HCT116 (cell line): ENCODE measurements around the gene ABCC1.

Experiments
- CEBPB ChIP-seq: IDR thresholded peaks from 2 replicates; pipeline ENCODE4 v1.6.1; 2012; ENCODE audit warnings: low read depth
- CTCF ChIP-seq, 3 experiments: fragments of 200-600 bp in 1 of 3; sonication (generic) in 1 of 3; IDR thresholded peaks in 2 of 3; conservative IDR thresholded peaks in 1 of 3; 2 replicates each; pipeline ENCODE4 v1.5.1; 2012 to 2017; ENCODE audit warnings: low read depth in 2 of 3, low read length in 2 of 3, antibody characterized with exemption in 1 of 3, borderline replicate concordance in 1 of 3, control low read depth in 1 of 3, mild to moderate bottlenecking in 1 of 3, mixed read lengths in 1 of 3, mixed run types in 1 of 3, moderate library complexity in 1 of 3; ENCODE audit not compliant: insufficient read depth in 1 of 3
- EZH2phosphoT487 ChIP-seq: fragments of 200-600 bp; IDR thresholded peaks from 2 replicates; pipeline ENCODE4 v1.6.1; 2018; ENCODE audit warnings: antibody characterized with exemption, borderline replicate concordance
- JUND ChIP-seq: IDR thresholded peaks from 2 replicates; pipeline ENCODE4 v1.6.1; 2012
- POLR2A ChIP-seq: IDR thresholded peaks from 2 replicates; pipeline ENCODE4 v1.7.0; 2011; ENCODE audit warnings: borderline replicate concordance; ENCODE audit not compliant: insufficient read depth, insufficient read length; ENCODE audit errors: extremely low read depth
- POLR2AphosphoS5 ChIP-seq: IDR thresholded peaks from 2 replicates; pipeline ENCODE4 v1.6.1; 2011; ENCODE audit warnings: mild to moderate bottlenecking, low read depth, low read length, moderate library complexity
- RAD21 ChIP-seq: IDR thresholded peaks from 2 replicates; pipeline ENCODE4 v1.6.1; 2012; ENCODE audit warnings: low read depth, mild to moderate bottlenecking
- REST ChIP-seq: IDR thresholded peaks from 2 replicates; pipeline ENCODE4 v1.6.1; 2012; ENCODE audit warnings: low read depth
- SIN3A ChIP-seq: IDR thresholded peaks from 2 replicates; pipeline ENCODE4 v1.6.1; 2012; ENCODE audit warnings: low read depth
- ZFX ChIP-seq: fragments of 450-650 bp; IDR thresholded peaks from 2 replicates; pipeline ENCODE4 v1.6.1; 2017

- TF ChIP-seq CTCF (IDR thresholded peaks at IDR 0.05 in 2 of 3, conservative IDR thresholded peaks at IDR 0.05 in 1 of 3; ENCODE audit: borderline replicate concordance in 1 of 3, insufficient read depth in 1 of 3, low read depth in 2 of 3, low read length in 2 of 3), result no peak
- no peak for TF ChIP-seq POLR2A
- TF ChIP-seq JUND, result no peak
- no peak for TF ChIP-seq ZFX
- no peak for TF ChIP-seq REST
- no peak for TF ChIP-seq EZH2phosphoT487
- TF ChIP-seq POLR2AphosphoS5, result no peak
- no peak for TF ChIP-seq CEBPB
- no peak for TF ChIP-seq RAD21
- TF ChIP-seq SIN3A, result no peak
Observed at GRCh38 chr16:15932939-15933338, 16.5 kb upstream of the ABCC1 start.
